ENCODE data around the gene WDR76. TPM values are rescaled to one million over a fixed set of nuclear protein-coding genes. Genes with fewer than 3 reads are reported as not detected.
"Not testable (repeated sequence)": the region's sequence is repeated elsewhere in the genome, so short reads cannot be mapped to it uniquely, and the experiment has no call there.

Gene WDR76
- total and polyA plus RNA-seq, 7 donors, result 1.2 to 11.6 (median 8.9) TPM

DNA sequence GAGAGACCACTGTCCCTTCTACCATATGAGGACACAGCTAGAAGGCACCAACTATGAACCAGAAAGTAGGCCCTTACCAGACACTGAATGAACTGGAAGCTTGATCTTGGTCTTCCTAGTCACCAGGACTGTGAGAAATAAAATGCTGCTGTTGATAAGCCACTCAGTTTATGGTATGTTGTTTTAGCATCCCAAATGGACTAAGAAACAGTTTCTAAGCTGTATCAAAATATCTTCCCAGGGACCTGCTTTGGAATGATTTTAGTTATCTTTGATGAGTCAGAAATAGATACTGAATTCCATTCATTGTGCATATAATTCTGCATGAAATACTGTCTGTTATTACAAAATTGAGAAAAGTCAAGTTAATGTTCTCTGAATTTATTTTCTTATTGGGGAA is 18.6 kb downstream of the WDR76 start:
- Histone ChIP-seq H3K9me3 (no peaks in the 10 kb centered on the region), H3K27ac (no peak overlapping the region), H3K4me1 (no peaks in the 10 kb centered on the region), H3K36me3 (peaks cover 0 to 45% (median 0%) of the 10 kb centered on the region in 4 donors), H3K27me3 (no peaks in the 10 kb centered on the region), H3K4me3 (no peak overlapping the region)
- no peak for TF ChIP-seq POLR2A (IDR thresholded peaks at IDR 0.05)
- TF ChIP-seq, protein P1, sequence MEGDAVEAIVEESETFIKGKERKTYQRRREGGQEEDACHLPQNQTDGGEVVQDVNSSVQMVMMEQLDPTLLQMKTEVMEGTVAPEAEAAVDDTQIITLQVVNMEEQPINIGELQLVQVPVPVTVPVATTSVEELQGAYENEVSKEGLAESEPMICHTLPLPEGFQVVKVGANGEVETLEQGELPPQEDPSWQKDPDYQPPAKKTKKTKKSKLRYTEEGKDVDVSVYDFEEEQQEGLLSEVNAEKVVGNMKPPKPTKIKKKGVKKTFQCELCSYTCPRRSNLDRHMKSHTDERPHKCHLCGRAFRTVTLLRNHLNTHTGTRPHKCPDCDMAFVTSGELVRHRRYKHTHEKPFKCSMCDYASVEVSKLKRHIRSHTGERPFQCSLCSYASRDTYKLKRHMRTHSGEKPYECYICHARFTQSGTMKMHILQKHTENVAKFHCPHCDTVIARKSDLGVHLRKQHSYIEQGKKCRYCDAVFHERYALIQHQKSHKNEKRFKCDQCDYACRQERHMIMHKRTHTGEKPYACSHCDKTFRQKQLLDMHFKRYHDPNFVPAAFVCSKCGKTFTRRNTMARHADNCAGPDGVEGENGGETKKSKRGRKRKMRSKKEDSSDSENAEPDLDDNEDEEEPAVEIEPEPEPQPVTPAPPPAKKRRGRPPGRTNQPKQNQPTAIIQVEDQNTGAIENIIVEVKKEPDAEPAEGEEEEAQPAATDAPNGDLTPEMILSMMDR (IDR thresholded peaks at IDR 0.05), result no peak
- no peak for TF ChIP-seq POLR2AphosphoS5 (IDR thresholded peaks at IDR 0.05)
- no peak for TF ChIP-seq EP300 (IDR thresholded peaks at IDR 0.05)
- intact Hi-C loops (cut with DNase I), result no loop called here
- DNase-seq, result no peak

DNA sequence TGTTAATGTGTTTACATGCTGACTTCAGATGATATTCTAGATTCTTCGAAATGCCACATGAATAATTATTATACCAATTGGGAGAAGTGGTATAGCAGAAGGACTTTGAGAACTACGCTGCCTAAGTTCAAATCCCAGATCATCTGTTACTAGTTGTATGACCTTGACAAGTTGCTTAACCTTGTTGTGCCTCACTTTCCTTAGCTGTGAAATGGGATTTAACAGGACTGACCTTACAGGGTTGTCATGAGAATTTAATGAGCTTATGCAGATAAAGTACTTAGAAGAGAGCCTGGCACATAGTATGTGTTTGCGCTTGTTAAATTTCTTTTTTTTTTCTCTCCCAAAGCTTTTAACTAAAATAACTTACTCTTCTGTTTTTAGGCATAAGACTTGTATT is 24.4 kb downstream of the WDR76 start:
- Histone ChIP-seq H3K27me3 (no peaks in the 10 kb centered on the region), H3K27ac (no peak overlapping the region), H3K9me3 (no peaks in the 10 kb centered on the region), H3K36me3 (peaks cover 0 to 37% (median 8%) of the 10 kb centered on the region in 4 donors), H3K4me3 (no peak overlapping the region), H3K4me1 (no peaks in the 10 kb centered on the region)
- TF ChIP-seq EP300 (IDR thresholded peaks at IDR 0.05), result no peak
- no peak for TF ChIP-seq POLR2AphosphoS5 (IDR thresholded peaks at IDR 0.05)
- TF ChIP-seq POLR2A (IDR thresholded peaks at IDR 0.05), result no peak
- TF ChIP-seq, protein P1 (IDR thresholded peaks at IDR 0.05), result no peak
- intact Hi-C loops (cut with DNase I), result no loop called here
- DNase-seq, result no peak
- WGBS, 2 donors, result 98% methylated on average over 3 of the region's 3 CpGs

DNA sequence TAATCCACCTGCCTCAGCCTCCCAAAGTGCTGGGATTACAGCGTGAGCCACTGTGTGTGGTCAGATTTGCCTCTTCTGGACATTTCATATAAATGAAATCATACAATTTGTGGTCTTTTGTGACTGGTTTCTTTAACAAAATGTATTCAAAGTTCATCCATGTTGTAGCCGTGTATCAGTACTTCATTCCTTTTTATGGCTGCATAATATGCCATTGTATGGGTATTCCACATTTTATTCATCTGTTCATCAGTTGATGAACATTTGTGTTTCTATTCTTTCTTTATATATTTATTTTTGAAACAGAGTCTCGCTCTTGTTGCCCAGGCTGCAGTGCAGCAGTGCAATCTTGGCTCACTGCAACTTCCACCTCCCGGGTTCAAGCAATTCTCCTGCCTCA is 25.8 kb downstream of the WDR76 start:
- TF ChIP-seq, protein P1 (IDR thresholded peaks at IDR 0.05), result no peak
- no peak for TF ChIP-seq POLR2AphosphoS5 (IDR thresholded peaks at IDR 0.05)
- no peak for TF ChIP-seq POLR2A (IDR thresholded peaks at IDR 0.05)
- TF ChIP-seq EP300 (IDR thresholded peaks at IDR 0.05), result no peak

DNA sequence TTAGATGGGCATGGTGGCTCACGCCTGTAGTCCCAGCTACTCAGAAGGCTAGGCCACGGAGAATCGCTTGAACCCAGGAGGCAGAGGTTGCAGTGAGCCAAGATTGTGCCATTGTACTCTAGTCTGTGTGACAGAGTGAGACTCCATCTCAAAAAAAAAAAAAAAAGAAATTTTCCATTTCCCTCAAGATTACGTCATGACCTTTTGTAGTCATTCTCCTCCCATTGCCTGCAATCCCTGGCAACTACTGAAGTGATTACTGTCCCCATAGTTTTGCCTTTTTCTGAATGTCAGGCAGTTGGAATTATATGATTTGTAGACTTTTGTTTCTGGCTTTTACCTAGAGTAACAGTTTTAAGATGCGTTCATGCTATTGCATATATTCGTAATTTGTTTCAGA is 28.0 kb downstream of the WDR76 start:
- 94 to 96% methylated on average over 6 of the region's 6 CpGs for WGBS, 2 donors
- no peak overlapping the region for H3K27ac ChIP-seq
- TF ChIP-seq POLR2A (IDR thresholded peaks at IDR 0.05) (no peak), EP300 (IDR thresholded peaks at IDR 0.05) (no peak), POLR2AphosphoS5 (IDR thresholded peaks at IDR 0.05) (no peak)
- TF ChIP-seq, protein P1 (IDR thresholded peaks at IDR 0.05), result no peak
- intact Hi-C loops (cut with DNase I), result no loop called here
- no peak for DNase-seq
- H3K9me3 ChIP-seq, result no peaks in the 10 kb centered on the region
- no peaks in the 10 kb centered on the region for H3K27me3 ChIP-seq
- no peak overlapping the region for H3K4me3 ChIP-seq
- peaks cover 0 to 53% (median 13%) of the 10 kb centered on the region in 4 donors for H3K36me3 ChIP-seq
- H3K4me1 ChIP-seq, result no peaks in the 10 kb centered on the region

More for the DNA sequence above, 25.8 kb downstream of the WDR76 start:
- H3K27me3 ChIP-seq, result no peaks in the 10 kb centered on the region
- intact Hi-C loops (cut with DNase I), result no loop called here
- 96 to 97% methylated on average over 4 of the region's 4 CpGs for WGBS, 2 donors
- H3K4me3 ChIP-seq, result no peak overlapping the region
- DNase-seq, result no peak
- no peaks in the 10 kb centered on the region for H3K9me3 ChIP-seq
- no peak overlapping the region for H3K27ac ChIP-seq
- H3K4me1 ChIP-seq, result no peaks in the 10 kb centered on the region
- H3K36me3 ChIP-seq, result peaks cover 0 to 38% (median 8%) of the 10 kb centered on the region in 4 donors

DNA sequence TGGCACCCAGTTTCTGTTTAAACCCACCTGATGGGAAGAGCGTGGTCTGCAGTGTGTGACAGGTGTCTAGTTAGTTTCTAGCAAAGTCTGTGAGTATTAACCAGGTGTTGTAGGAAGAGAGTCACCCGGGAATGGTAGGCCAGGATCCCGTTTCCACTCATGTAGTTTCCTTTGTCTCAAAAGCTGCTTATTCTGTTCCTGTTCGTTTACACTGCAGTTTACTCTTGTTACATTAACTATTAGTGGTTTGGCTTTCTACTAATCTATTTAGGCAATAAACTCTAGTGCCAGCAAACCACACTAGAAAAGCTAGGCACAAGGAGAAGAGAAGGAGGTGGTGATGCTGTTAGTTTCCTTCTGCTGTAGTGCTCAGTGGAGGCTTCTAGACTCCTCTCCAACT is 32.7 kb downstream of the WDR76 start:
- TF ChIP-seq POLR2A (IDR thresholded peaks at IDR 0.05), result no peak
- TF ChIP-seq, protein P1 (IDR thresholded peaks at IDR 0.05), result no peak
- no peak for TF ChIP-seq EP300 (IDR thresholded peaks at IDR 0.05)
- TF ChIP-seq POLR2AphosphoS5 (IDR thresholded peaks at IDR 0.05), result no peak
- Histone ChIP-seq H3K27me3 (no peaks in the 10 kb centered on the region), H3K4me1 (no peaks in the 10 kb centered on the region), H3K27ac (no peak overlapping the region), H3K9me3 (no peaks in the 10 kb centered on the region), H3K36me3 (peaks cover 0 to 36% (median 5%) of the 10 kb centered on the region in 4 donors), H3K4me3 (no peak overlapping the region)
- no peak for DNase-seq
- intact Hi-C loops (cut with DNase I), result no loop called here
- WGBS, 2 donors, result 61 to 76% methylated on average over 4 of the region's 4 CpGs

DNA sequence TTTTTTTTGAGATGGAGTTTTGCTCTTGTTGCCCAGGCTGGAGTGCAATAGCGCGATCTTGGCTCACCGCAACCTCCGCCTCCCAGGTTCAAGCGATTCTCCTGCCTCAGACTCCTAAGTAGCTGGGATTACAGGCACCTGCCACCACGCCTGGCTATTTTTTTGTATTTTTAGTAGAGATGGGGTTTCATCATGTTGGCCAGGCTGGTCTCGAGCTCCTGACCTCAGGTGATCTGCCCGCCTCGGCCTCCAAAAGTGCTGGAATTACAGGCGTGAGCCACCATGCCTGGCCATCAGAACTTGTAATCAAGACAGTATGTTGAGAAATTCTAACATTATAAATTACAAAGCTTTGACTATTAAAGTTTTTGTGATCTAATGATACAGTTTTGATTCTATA is 39.8 kb downstream of the WDR76 start:
- H3K9me3 ChIP-seq; H3K27ac ChIP-seq; H3K4me3 ChIP-seq; H3K27me3 ChIP-seq; DNase-seq; intact Hi-C loops (cut with DNase I); H3K4me1 ChIP-seq: not testable (repeated sequence)
- 96 to 97% methylated on average over 10 of the region's 10 CpGs for WGBS, 2 donors
- H3K36me3 ChIP-seq, result peaks cover 0 to 12% (median 7%) of the 10 kb centered on the region in 4 donors

All from sigmoid colon (tissue), 7 donors.